Loucy (cell line): ENCODE results near the gene C11orf65.

Experiments
- H2AFZ ChIP-seq: fragments of 200-600 bp; sonication (generic); 2 replicates; pipeline ENCODE4 v1.6.0; 2016; ENCODE audit warnings: antibody characterized with exemption, mild to moderate bottlenecking, low read length, moderate library complexity
- H3F3A ChIP-seq: fragments of 200-600 bp; 2 replicates; pipeline ENCODE4 v1.6.0; 2016; ENCODE audit warnings: antibody characterized with exemption, low read depth, mild to moderate bottlenecking
- H3K27me3 ChIP-seq: fragments of 200-600 bp; sonication (generic); 2 replicates; pipeline ENCODE4 v1.6.1; 2014; ENCODE audit warnings: low read length, mild to moderate bottlenecking; ENCODE audit not compliant: insufficient read depth, poor library complexity, severe bottlenecking
- H3K36me3 ChIP-seq: fragments of 200-600 bp; sonication (generic); 2 replicates; pipeline ENCODE4 v1.6.1; 2016; ENCODE audit warnings: low read length; ENCODE audit not compliant: insufficient read depth
- H3K4me1 ChIP-seq: fragments of 200-600 bp; sonication (generic); 2 replicates; pipeline ENCODE4 v1.5.1; 2014; ENCODE audit warnings: low read length, mild to moderate bottlenecking; ENCODE audit not compliant: insufficient read depth, poor library complexity, severe bottlenecking
- H3K4me2 ChIP-seq: fragments of 200-600 bp; sonication (generic); 2 replicates; pipeline ENCODE4 v1.6.0; 2014; ENCODE audit warnings: antibody characterized with exemption, low read length, low read depth, mild to moderate bottlenecking; ENCODE audit not compliant: poor library complexity, severe bottlenecking
- H3K4me3 ChIP-seq: fragments of 200-600 bp; sonication (generic); 2 replicates; pipeline ENCODE4 v1.5.1; 2014; ENCODE audit warnings: low read length, mild to moderate bottlenecking, mixed read lengths; ENCODE audit not compliant: poor library complexity, severe bottlenecking
- H3K79me2 ChIP-seq: fragments of 200-600 bp; sonication (generic); 2 replicates; pipeline ENCODE4 v1.6.1; 2014; ENCODE audit warnings: low read length; ENCODE audit not compliant: insufficient read depth
- H3K9ac ChIP-seq: fragments of 200-600 bp; sonication (generic); 2 replicates; pipeline ENCODE4 v1.6.0; 2014; ENCODE audit warnings: mild to moderate bottlenecking, low read depth, low read length, moderate library complexity; ENCODE audit not compliant: poor library complexity, severe bottlenecking
- H3K9me2 ChIP-seq: fragments of 200-600 bp; sonication (generic); replicated peaks from 2 replicates; pipeline ENCODE4 v1.6.1; 2016; ENCODE audit warnings: low read depth, low read length, mixed read lengths
- H3K9me3 ChIP-seq: fragments of 200-600 bp; sonication (generic); 2 replicates; pipeline ENCODE4 v1.6.1; 2014; ENCODE audit warnings: mild to moderate bottlenecking, antibody characterized with exemption, low read length, low read depth; ENCODE audit not compliant: insufficient read depth
- H4K20me1 ChIP-seq: fragments of 200-600 bp; sonication (generic); 2 replicates; pipeline ENCODE4 v1.6.0; 2014; ENCODE audit warnings: antibody characterized with exemption, low read length, mild to moderate bottlenecking; ENCODE audit not compliant: insufficient read depth, poor library complexity, severe bottlenecking
- EZH2phosphoT487 ChIP-seq: fragments of 200-600 bp; IDR thresholded peaks from 2 replicates; pipeline ENCODE4 v1.6.1; 2018; ENCODE audit warnings: antibody characterized with exemption, mild to moderate bottlenecking, moderate library complexity, borderline replicate concordance
- TF ChIP-seq, protein P1 (sequence below): fragments of 200-600 bp; sonication (generic); conservative IDR thresholded peaks from 2 replicates; pipeline ENCODE4 v1.5.1; 2014; ENCODE audit warnings: mild to moderate bottlenecking, antibody characterized with exemption, low read length

C11orf65 gene

DNA sequence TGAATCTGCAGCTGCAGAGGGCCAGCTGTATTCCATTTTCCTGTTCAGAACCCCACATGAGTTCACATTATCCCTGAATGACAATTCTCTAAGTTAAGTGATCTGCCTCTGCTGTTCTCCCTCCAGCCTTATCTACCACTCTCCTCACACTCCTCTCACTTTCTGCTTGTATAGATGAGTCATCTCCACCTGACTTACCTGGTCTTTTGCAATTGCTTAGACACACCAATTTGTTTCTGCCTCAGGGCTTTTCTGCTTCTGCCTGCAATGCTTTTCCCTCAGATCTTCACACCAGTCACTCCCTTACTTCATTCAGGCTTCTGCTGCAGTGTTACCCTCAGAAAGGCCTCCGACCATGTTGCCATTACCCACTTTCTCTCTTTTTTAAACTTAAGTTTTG is 126.4 kb downstream of the C11orf65 start:
- no peak overlapping the region for H3K4me3 ChIP-seq
- no peaks in the 10 kb centered on the region for H3K79me2 ChIP-seq
- TF ChIP-seq, protein P1, sequence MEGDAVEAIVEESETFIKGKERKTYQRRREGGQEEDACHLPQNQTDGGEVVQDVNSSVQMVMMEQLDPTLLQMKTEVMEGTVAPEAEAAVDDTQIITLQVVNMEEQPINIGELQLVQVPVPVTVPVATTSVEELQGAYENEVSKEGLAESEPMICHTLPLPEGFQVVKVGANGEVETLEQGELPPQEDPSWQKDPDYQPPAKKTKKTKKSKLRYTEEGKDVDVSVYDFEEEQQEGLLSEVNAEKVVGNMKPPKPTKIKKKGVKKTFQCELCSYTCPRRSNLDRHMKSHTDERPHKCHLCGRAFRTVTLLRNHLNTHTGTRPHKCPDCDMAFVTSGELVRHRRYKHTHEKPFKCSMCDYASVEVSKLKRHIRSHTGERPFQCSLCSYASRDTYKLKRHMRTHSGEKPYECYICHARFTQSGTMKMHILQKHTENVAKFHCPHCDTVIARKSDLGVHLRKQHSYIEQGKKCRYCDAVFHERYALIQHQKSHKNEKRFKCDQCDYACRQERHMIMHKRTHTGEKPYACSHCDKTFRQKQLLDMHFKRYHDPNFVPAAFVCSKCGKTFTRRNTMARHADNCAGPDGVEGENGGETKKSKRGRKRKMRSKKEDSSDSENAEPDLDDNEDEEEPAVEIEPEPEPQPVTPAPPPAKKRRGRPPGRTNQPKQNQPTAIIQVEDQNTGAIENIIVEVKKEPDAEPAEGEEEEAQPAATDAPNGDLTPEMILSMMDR, result no peak
- TF ChIP-seq EZH2phosphoT487, result no peak
- no peak overlapping the region for H3K4me2 ChIP-seq
- no peaks in the 10 kb centered on the region for H4K20me1 ChIP-seq
- H3K4me1 ChIP-seq, result no peaks in the 10 kb centered on the region
- no peaks in the 10 kb centered on the region for H3K36me3 ChIP-seq
- H3F3A ChIP-seq, result no peaks in the 10 kb centered on the region
- no peaks in the 10 kb centered on the region for H3K9me2 ChIP-seq
- H2AFZ ChIP-seq, result no peak overlapping the region
- H3K27me3 ChIP-seq, result no peaks in the 10 kb centered on the region
- no peaks in the 10 kb centered on the region for H3K9me3 ChIP-seq
- no peak overlapping the region for H3K9ac ChIP-seq

GRCh38 chr11:108338750-108339149 is 128.6 kb downstream of the C11orf65 start:
- H3K9me3 ChIP-seq, result no peaks in the 10 kb centered on the region
- TF ChIP-seq, protein P1, result no peak
- TF ChIP-seq EZH2phosphoT487, result no peak

GRCh38 chr11:108333403-108333899 is 133.9 kb downstream of the C11orf65 start:
- Histone ChIP-seq H3K36me3 (0 out of 2 replicates have a peak, but pooled peaks cover 8% of the 10 kb centered on the region), H3K4me2 (no peak overlapping the region), H3K9me3 (no peaks in the 10 kb centered on the region), H3K9me2 (no peaks in the 10 kb centered on the region), H3K4me1 (no peaks in the 10 kb centered on the region), H3K4me3 (no peak overlapping the region), H3K27me3 (no peaks in the 10 kb centered on the region), H2AFZ (no peak overlapping the region), H4K20me1 (no peaks in the 10 kb centered on the region), H3K9ac (no peak overlapping the region), H3F3A (no peaks in the 10 kb centered on the region), H3K79me2 (no peaks in the 10 kb centered on the region)
- TF ChIP-seq, protein P1, result no peak
- no peak for TF ChIP-seq EZH2phosphoT487

More at GRCh38 chr11:108338750-108339149, 128.6 kb downstream of the C11orf65 start:
- H2AFZ ChIP-seq, result no peak overlapping the region
- H3K36me3 ChIP-seq, result 0 out of 2 replicates have a peak, but pooled peaks cover 4% of the 10 kb centered on the region
- no peaks in the 10 kb centered on the region for H4K20me1 ChIP-seq
- no peaks in the 10 kb centered on the region for H3K27me3 ChIP-seq
- H3K4me2 ChIP-seq, result no peak overlapping the region
- H3K4me3 ChIP-seq, result no peak overlapping the region
- no peaks in the 10 kb centered on the region for H3F3A ChIP-seq
- H3K9me2 ChIP-seq, result no peaks in the 10 kb centered on the region
- no peak overlapping the region for H3K9ac ChIP-seq
- no peaks in the 10 kb centered on the region for H3K4me1 ChIP-seq
- H3K79me2 ChIP-seq, result no peaks in the 10 kb centered on the region
